Liver (tissue), 9 donors: ENCODE data around the gene LSM14B. TPM values are rescaled to one million over a fixed set of nuclear protein-coding genes. Genes with fewer than 3 reads are reported as not detected.

Source experiments
- DNase-seq: peaks from one replicate; pipeline ENCODE4 v3.0.0-alpha.2; 2017; ENCODE audit warnings: low spot score
- H3K27ac ChIP-seq, 2 donors: one replicate each; pipeline ENCODE4 v1.7.0; 2013; ENCODE audit warnings: inconsistent platforms in 2 of 2, low read length in 2 of 2, control low read depth in 1 of 2, low read depth in 1 of 2, mild to moderate bottlenecking in 1 of 2
- H3K27me3 ChIP-seq, 4 donors: one replicate each; pipeline versions ENCODE4 v1.6.1 to v1.7.0; 2013; ENCODE audit warnings: low read length in 3 of 4, inconsistent platforms in 1 of 4, mild to moderate bottlenecking in 1 of 4, moderate library complexity in 1 of 4; ENCODE audit not compliant: control insufficient read depth in 4 of 4, insufficient read depth in 4 of 4
- H3K36me3 ChIP-seq, 4 donors: one replicate each; pipeline versions ENCODE4 v1.6.1 to v1.7.0; 2013; ENCODE audit warnings: low read length in 3 of 4, mild to moderate bottlenecking in 3 of 4, low read depth in 1 of 4, moderate library complexity in 1 of 4; ENCODE audit not compliant: control insufficient read depth in 4 of 4, insufficient read depth in 3 of 4
- H3K4me1 ChIP-seq, 4 donors: one replicate each; pipeline versions ENCODE4 v1.6.1 to v1.7.0; 2013; ENCODE audit warnings: low read length in 3 of 4, mild to moderate bottlenecking in 3 of 4, moderate library complexity in 1 of 4; ENCODE audit not compliant: control insufficient read depth in 4 of 4, insufficient read depth in 4 of 4
- H3K4me3 ChIP-seq, 3 donors: one replicate each; pipeline versions ENCODE4 v1.6.1 to v1.7.0; 2013; ENCODE audit warnings: low read length in 3 of 3, control low read depth in 1 of 3, low read depth in 1 of 3, mild to moderate bottlenecking in 1 of 3
- H3K9ac ChIP-seq, 2 donors: one replicate each; pipeline ENCODE4 v1.7.0; 2013; ENCODE audit warnings: low read length in 2 of 2, mild to moderate bottlenecking in 2 of 2, moderate library complexity in 2 of 2, control low read depth in 1 of 2, low read depth in 1 of 2
- H3K9me3 ChIP-seq, 4 donors: one replicate each; pipeline versions ENCODE4 v1.6.1 to v1.7.0; 2013; ENCODE audit warnings: low read length in 3 of 4; ENCODE audit not compliant: control insufficient read depth in 4 of 4
- CTCF ChIP-seq: fragments of 150-350 bp; IDR thresholded peaks from 2 replicates; pipeline ENCODE4 v1.5.1; 2017; ENCODE audit warnings: improper control_type of control experiment, low read depth, low read length; ENCODE audit not compliant: missing input control
- EGR1 ChIP-seq, 2 donors: IDR thresholded peaks; 2 replicates each; pipeline ENCODE4 v1.6.1; 2016 to 2018; ENCODE audit warnings: antibody characterized with exemption in 2 of 2, low read depth in 2 of 2
- FOXA1 ChIP-seq: IDR thresholded peaks from 2 replicates; pipeline ENCODE4 v1.6.1; 2016; ENCODE audit warnings: antibody characterized with exemption
- FOXA2 ChIP-seq: IDR thresholded peaks from 2 replicates; pipeline ENCODE4 v1.6.1; 2016; ENCODE audit warnings: antibody characterized with exemption
- GABPA ChIP-seq, 2 donors: IDR thresholded peaks in 1 of 2; conservative IDR thresholded peaks in 1 of 2; 2 replicates each; pipeline ENCODE4 v1.6.1; 2016; ENCODE audit warnings: antibody characterized with exemption in 2 of 2, mild to moderate bottlenecking in 1 of 2, moderate library complexity in 1 of 2
- HNF4A ChIP-seq, 2 donors: conservative IDR thresholded peaks; 2 replicates each; pipeline ENCODE4 v1.6.1; 2016; ENCODE audit warnings: antibody characterized with exemption in 2 of 2, mild to moderate bottlenecking in 2 of 2
- HNF4G ChIP-seq: IDR thresholded peaks from 2 replicates; pipeline ENCODE4 v1.6.1; 2016; ENCODE audit warnings: antibody characterized with exemption
- JUND ChIP-seq, 2 donors: IDR thresholded peaks; 2 replicates each; pipeline ENCODE4 v1.6.1; 2016; ENCODE audit warnings: antibody characterized with exemption in 2 of 2
- NR2F2 ChIP-seq: IDR thresholded peaks from 2 replicates; pipeline ENCODE4 v1.6.1; 2016; ENCODE audit warnings: antibody characterized with exemption
- RAD21 ChIP-seq, 2 donors: IDR thresholded peaks; 2 replicates each; pipeline ENCODE4 v1.6.1; 2016; ENCODE audit warnings: antibody characterized with exemption in 2 of 2, mild to moderate bottlenecking in 2 of 2
- REST ChIP-seq: IDR thresholded peaks from 2 replicates; pipeline ENCODE4 v1.6.1; 2016; ENCODE audit warnings: antibody characterized with exemption, mild to moderate bottlenecking
- RXRA ChIP-seq, 2 donors: IDR thresholded peaks; 2 replicates each; pipeline ENCODE4 v1.6.1; 2017 to 2018; ENCODE audit warnings: antibody characterized with exemption in 2 of 2, mild to moderate bottlenecking in 1 of 2
- SP1 ChIP-seq: IDR thresholded peaks from 2 replicates; pipeline ENCODE4 v1.6.1; 2018; ENCODE audit warnings: antibody characterized with exemption, mild to moderate bottlenecking
- TAF1 ChIP-seq: conservative IDR thresholded peaks from 2 replicates; pipeline ENCODE4 v1.6.1; 2016; ENCODE audit warnings: antibody characterized with exemption, mild to moderate bottlenecking
- YY1 ChIP-seq: IDR thresholded peaks from 2 replicates; pipeline ENCODE4 v1.6.1; 2016; ENCODE audit warnings: antibody characterized with exemption, mild to moderate bottlenecking
- ZBTB33 ChIP-seq: IDR thresholded peaks from 2 replicates; pipeline ENCODE4 v1.6.1; 2016; ENCODE audit warnings: antibody characterized with exemption
- WGBS: extraction: QIAGEN DNeasy Blood & Tissue Kit; methylation state at CpG from one replicate; pipeline ENCODE4 v1.1.7; 2013; 5-methylcytosine and 5-hydroxymethylcytosine counted together
- polyA plus RNA-seq, 2 donors: library from polyadenylated mRNA; stranded (reverse) in 1 of 2; unstranded in 1 of 2; fragments of 200-250 nt in 1 of 2; fragments of >200 nt in 1 of 2; fragmentation: Nextera tagmentation in 1 of 2; extraction: Ambion mirVana in 1 of 2; gene quantifications; one replicate each; pipeline versions ENCODE4 v1.2.1 to v1.2.3, GENCODE V29; 2013 to 2015
- total RNA-seq, 2 donors: library from RNA; depleted of rRNA; stranded (reverse); fragments of >200 nt; gene quantifications; one replicate each; pipeline ENCODE4 v1.2.3, GENCODE V29; 2014
- TF ChIP-seq, protein P1 (sequence below): IDR thresholded peaks from 2 replicates; pipeline ENCODE4 v1.6.1; 2016; ENCODE audit warnings: antibody characterized with exemption
- TF ChIP-seq, protein P2 (sequence below): IDR thresholded peaks from 2 replicates; pipeline ENCODE4 v1.6.1; 2016; ENCODE audit warnings: antibody characterized with exemption
- donor health status: healthy.
- donor health status: healthy.
- donor health status: healthy.
- donor health status: healthy.
- donor health status: healthy.

Gene LSM14B
- total and polyA plus RNA-seq, 4 donors = 0.99 to 15.9 (median 13.3) TPM

GRCh38 chr20:62181808-62182207 is 59.5 kb downstream of the LSM14B start (continued):
- no peak for TF ChIP-seq ZBTB33
- no peak for TF ChIP-seq TAF1
- TF ChIP-seq, protein P1, sequence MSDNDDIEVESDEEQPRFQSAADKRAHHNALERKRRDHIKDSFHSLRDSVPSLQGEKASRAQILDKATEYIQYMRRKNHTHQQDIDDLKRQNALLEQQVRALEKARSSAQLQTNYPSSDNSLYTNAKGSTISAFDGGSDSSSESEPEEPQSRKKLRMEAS = no peak
- no peak for TF ChIP-seq FOXA2
- TF ChIP-seq GABPA (IDR thresholded peaks at IDR 0.05 in 1 of 2, conservative IDR thresholded peaks at IDR 0.05 in 1 of 2) = no peak
- no peak for TF ChIP-seq NR2F2
- TF ChIP-seq SP1 = no peak
- TF ChIP-seq FOXA1 = no peak
- TF ChIP-seq YY1 = no peak

DNA sequence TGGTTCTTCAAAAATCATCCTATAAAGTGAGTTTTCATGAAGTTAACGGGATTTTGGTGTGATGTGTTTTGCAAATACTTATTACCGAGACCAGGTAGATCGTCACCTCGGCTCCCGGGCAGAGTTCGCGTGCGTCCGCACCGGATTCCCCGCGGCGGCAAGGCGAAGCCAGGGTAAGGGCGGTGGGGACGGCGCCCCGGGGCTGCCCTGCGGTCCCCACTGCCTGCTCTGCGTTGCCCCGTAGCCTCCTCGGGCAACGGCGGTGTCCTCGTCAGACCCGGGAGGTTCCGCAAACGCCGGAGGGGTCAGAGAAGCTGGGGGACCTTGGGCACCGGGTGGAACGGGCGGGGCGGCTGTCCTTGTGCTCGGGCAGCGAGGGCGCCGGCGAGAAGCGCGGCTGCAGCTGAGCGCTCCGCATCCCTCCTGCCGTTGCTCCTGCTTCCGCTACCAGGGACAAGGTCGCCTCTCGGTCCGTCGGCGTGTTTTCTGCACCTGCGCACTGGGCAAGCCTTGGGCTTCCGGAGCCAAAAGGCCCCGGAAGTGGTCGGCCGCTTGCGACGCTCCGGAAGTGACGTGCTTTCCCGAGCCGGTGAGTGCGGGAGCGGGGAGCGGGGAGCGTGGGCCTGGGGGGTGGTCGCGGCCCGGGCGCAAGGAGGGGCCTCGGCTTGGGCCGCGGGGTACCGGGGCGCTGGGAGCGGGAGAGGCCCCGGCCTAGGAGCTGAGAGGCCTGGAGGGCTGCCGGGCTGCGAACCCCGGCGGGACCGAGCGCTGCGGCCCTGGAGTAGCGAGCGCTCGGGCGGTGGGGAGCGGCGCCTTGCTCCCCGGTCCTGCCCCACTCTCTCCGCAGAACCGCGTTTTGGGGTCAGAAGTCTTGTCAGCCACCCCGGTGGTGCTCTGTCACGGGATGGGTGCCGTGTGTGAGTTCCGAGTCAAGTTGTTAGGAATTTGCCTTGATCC is 60.5 kb downstream of the LSM14B start, which contains the start of gene MTG2:
MTG2 (plus strand) TSS at position 560 of the 957 bp plus-strand sequence. CDS start 10,393 bp downstream, outside the sequence.
- Histone ChIP-seq H3K9me3 (no peaks in the 10 kb centered on the region), H3K4me1 (peaks cover 7 to 57% (median 37%) of the 10 kb centered on the region in 4 donors), H3K4me3 (peak within 1 kb of the TSS; percentile 83 to 95 (median 91)), H3K27me3 (no peaks in the 10 kb centered on the region), H3K36me3 (peaks cover 0 to 4% (median 0%) of the 10 kb centered on the region in 4 donors), H3K9ac (peak within 1 kb of the TSS; percentile 88 to 97), H3K27ac (peak within 1 kb of the TSS; percentile 87 to 98)
- TF ChIP-seq CTCF (no peak), YY1 (peak; percentile 78), FOXA1 (peak; percentile 12), GABPA (IDR thresholded peaks at IDR 0.05 in 1 of 2, conservative IDR thresholded peaks at IDR 0.05 in 1 of 2) (peak; percentile 90 to 97), EGR1 (IDR thresholded peaks at IDR 0.05; ENCODE audit: low read depth in 2 of 2) (peak in 1 of 2 donors; percentile 53), SP1 (peak; percentile 39), TAF1 (no peak), RXRA (IDR thresholded peaks at IDR 0.05) (peak in 1 of 2 donors; percentile 33), ZBTB33 (no peak), NR2F2 (no peak), FOXA2 (no peak), REST (peak; percentile 91), RAD21 (IDR thresholded peaks at IDR 0.05) (peak; percentile 12 to 45), JUND (IDR thresholded peaks at IDR 0.05) (no peak), HNF4G (no peak), HNF4A (conservative IDR thresholded peaks at IDR 0.05) (peak in 1 of 2 donors; percentile 38)
- TF ChIP-seq, protein P1 = no peak
- TF ChIP-seq, protein P2, sequence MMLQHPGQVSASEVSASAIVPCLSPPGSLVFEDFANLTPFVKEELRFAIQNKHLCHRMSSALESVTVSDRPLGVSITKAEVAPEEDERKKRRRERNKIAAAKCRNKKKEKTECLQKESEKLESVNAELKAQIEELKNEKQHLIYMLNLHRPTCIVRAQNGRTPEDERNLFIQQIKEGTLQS = no peak
- peak; percentile 93 for DNase-seq
- under 1% methylated on average over 96 of the region's 96 CpGs for WGBS
